Hippocampal formation (tissue), 2 donors: Measurements from ENCODE around the gene ARHGEF28.

ENCODE experiments used
- DNase-seq, 2 donors: peaks; one replicate each; lab custom pipeline; 2025; lab: John Stamatoyannopoulos, UW

Gene ARHGEF28

GRCh38 chr5:73735032-73735734, 109.2 kb downstream of the ARHGEF28 start:
- no peak for DNase-seq

GRCh38 chr5:73739650-73740049, 113.7 kb downstream of the ARHGEF28 start:
- no peak for DNase-seq

GRCh38 chr5:73740274-73740790, 114.3 kb downstream of the ARHGEF28 start:
- no peak for DNase-seq

GRCh38 chr5:73743161-73743560, 117.2 kb downstream of the ARHGEF28 start:
- DNase-seq = no peak

- no peak for DNase-seq
These were observed 119.8 kb downstream of the ARHGEF28 start for GRCh38 chr5:73745836-73746235.

GRCh38 chr5:73746608-73747007, 120.6 kb downstream of the ARHGEF28 start:
- DNase-seq = no peak

GRCh38 chr5:73747696-73748380, 121.8 kb downstream of the ARHGEF28 start:
- no peak for DNase-seq

GRCh38 chr5:73748510-73749400, 122.8 kb downstream of the ARHGEF28 start:
- no peak for DNase-seq

- DNase-seq = no peak
These were observed 123.7 kb downstream of the ARHGEF28 start for GRCh38 chr5:73749485-73750270.

- no peak for DNase-seq
These were observed 125.4 kb downstream of the ARHGEF28 start for GRCh38 chr5:73751254-73751914.

- DNase-seq = no peak
These were observed 128.3 kb downstream of the ARHGEF28 start for GRCh38 chr5:73754254-73754653.

GRCh38 chr5:73757416-73757815, 131.4 kb downstream of the ARHGEF28 start:
- DNase-seq = no peak

- DNase-seq = no peak
These were observed 133.8 kb downstream of the ARHGEF28 start for GRCh38 chr5:73759771-73760170.

- DNase-seq = no peak
These were observed 137.5 kb downstream of the ARHGEF28 start for GRCh38 chr5:73763300-73764032.

- no peak for DNase-seq
These were observed 138.6 kb downstream of the ARHGEF28 start for GRCh38 chr5:73764586-73764985.

- no peak for DNase-seq
These were observed 139.0 kb downstream of the ARHGEF28 start for GRCh38 chr5:73764996-73765395.

- no peak for DNase-seq
These were observed 140.9 kb downstream of the ARHGEF28 start for GRCh38 chr5:73766902-73767301.

GRCh38 chr5:73770172-73771025, 144.4 kb downstream of the ARHGEF28 start:
- no peak for DNase-seq

- no peak for DNase-seq
These were observed 148.9 kb downstream of the ARHGEF28 start for GRCh38 chr5:73774924-73775323.
